SH-SY5Y (cell line): ENCODE measurements around the gene CRYGA.

Experiments used
- GATA2 ChIP-seq: IDR thresholded peaks from 2 replicates; pipeline ENCODE4 v1.6.1; 2011; ENCODE audit warnings: mild to moderate bottlenecking, low read depth, low read length
- GATA3 ChIP-seq: IDR thresholded peaks from 2 replicates; pipeline ENCODE4 v1.6.1; 2011; ENCODE audit warnings: low read depth, mild to moderate bottlenecking, low read length, moderate library complexity

DNA sequence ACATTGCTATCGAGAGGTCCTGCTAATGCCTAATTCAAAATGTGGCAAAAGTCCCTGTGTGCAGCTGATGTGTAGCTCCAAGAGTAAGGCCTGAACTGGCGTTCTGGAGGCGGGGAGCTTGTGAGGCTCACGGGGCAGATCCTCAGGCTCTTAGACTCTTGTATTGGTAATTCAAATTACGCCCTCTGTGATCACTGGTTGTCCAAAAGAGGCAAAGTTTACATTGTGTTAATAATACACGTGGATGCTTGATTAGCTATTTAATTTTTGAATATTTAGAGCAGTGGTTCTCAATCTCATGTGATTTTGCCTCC, 12.4 kb upstream of the CRYGA start:
- TF ChIP-seq GATA2 = no peak
- no peak for TF ChIP-seq GATA3
